Measurements from ENCODE around the gene RNF11. TPM values are rescaled to one million over a fixed set of nuclear protein-coding genes. Genes with fewer than 3 reads are reported as not detected.

Gene RNF11
- total RNA-seq, 2 donors from 2014 or later: 69.6 to 109 TPM

DNA sequence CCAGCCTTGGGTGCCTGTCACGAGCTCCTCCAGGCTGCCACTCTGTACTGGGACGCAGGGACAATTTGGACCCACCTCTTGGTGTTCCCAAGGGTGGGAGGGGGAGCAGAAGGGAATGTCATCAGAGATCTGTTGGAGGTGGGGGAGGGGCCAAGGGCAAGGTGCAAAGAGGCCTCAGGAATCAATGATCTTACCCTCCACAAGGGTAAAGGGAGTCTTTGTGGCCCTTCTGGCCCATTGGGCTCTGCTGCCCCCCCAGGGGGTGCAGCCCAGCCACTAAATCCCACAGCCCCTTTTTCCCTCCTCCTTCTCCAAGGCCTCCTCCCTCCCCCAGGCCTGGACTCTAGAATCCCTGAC, 85.8 kb downstream of the RNF11 start:
- no peak for DNase-seq
- ATAC-seq: no peak
- intact Hi-C loops (cut with DNase I, micrococcal nuclease): no loop called here

DNA sequence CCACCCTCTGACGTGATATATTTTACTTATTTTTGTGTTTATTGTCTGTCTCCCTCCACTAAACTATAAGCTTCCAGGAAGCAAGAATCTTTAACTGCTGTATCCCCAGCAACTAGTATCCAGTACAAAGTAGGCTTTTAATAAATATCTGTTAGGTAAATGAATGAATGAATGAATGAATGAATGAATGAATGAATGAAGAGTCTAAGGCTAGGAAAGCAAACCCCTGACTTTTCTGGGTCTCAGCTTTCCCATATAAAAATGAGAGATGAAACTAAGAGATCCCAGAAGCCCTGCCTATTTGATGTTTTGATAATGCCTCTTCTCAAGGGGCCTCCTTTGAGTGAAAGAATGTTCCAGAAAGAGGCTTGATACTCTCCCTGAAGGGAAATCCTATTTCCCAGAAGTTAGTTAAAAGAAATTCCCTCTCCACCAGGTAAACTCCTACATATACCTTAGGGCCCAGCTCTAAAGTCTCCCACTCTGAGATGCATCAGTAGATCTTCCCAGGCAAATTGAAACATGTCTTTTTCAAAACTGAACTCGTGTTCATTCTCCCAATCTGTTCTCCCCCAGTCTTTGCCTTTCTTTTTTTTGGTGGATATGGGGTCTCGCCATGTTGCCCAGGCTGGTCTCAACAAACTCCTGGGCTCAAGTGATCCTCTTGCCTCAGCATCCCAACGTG, 86.5 kb downstream of the RNF11 start:
- ATAC-seq (no peak), DNase-seq (no peak)
- intact Hi-C loops (cut with DNase I, micrococcal nuclease): no loop called here

Other genes with a start within 250 kb of the RNF11 start
- not detected for gene C1orf185, start 134.0 kb upstream of the RNF11 start, total RNA-seq
- 100 to 1,000 TPM in 1 of 2 donors, 10 to 100 TPM in 1; 80.4 to 114 TPM for gene TTC39A, start 94.3 kb downstream of the RNF11 start, total RNA-seq

Data from left colon (tissue), 2 donors.